Hepatocyte (in vitro differentiated cells): ENCODE results near the gene DPP3.

Experiments used
- EZH2 ChIP-seq: fragments of 200-600 bp; sonication (generic); IDR thresholded peaks from 2 replicates; pipeline ENCODE4 v1.6.1; 2016; ENCODE audit warnings: antibody characterized with exemption, mild to moderate bottlenecking, borderline replicate concordance
- TF ChIP-seq, protein P1 (sequence below): fragments of 200-600 bp; sonication (generic); IDR thresholded peaks from 2 replicates; pipeline ENCODE4 v1.5.1; 2016; ENCODE audit warnings: antibody characterized with exemption, mild to moderate bottlenecking; ENCODE audit not compliant: poor library complexity

DNA sequence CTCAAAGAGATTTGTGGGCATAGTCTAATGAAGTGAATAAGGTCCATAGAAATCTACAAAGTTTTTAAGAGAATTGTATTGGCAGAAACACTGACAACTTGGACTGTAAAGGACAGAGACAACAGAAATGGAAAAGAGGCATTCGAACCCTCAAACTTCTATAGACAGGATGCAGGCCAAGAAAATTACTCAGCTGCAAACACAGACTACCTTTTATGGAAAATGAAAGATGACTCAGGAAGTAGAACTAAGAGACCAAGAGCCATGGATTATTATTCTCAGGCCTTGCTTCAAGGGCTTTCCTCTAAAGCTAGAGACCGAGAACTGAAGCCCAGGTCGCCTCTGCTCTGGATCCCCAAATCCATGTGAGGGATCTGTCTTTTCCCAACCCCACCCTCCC lies 17.3 kb upstream of the DPP3 start:
- TF ChIP-seq, protein P1, sequence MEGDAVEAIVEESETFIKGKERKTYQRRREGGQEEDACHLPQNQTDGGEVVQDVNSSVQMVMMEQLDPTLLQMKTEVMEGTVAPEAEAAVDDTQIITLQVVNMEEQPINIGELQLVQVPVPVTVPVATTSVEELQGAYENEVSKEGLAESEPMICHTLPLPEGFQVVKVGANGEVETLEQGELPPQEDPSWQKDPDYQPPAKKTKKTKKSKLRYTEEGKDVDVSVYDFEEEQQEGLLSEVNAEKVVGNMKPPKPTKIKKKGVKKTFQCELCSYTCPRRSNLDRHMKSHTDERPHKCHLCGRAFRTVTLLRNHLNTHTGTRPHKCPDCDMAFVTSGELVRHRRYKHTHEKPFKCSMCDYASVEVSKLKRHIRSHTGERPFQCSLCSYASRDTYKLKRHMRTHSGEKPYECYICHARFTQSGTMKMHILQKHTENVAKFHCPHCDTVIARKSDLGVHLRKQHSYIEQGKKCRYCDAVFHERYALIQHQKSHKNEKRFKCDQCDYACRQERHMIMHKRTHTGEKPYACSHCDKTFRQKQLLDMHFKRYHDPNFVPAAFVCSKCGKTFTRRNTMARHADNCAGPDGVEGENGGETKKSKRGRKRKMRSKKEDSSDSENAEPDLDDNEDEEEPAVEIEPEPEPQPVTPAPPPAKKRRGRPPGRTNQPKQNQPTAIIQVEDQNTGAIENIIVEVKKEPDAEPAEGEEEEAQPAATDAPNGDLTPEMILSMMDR, result no peak
- TF ChIP-seq EZH2, result no peak
